ENCODE data around the gene MATR3. TPM values are rescaled to one million over a fixed set of nuclear protein-coding genes. Genes with fewer than 3 reads are reported as not detected.
"Not testable (repeated sequence)": the region's sequence is repeated elsewhere in the genome, so short reads cannot be mapped to it uniquely, and the experiment has no call there.

The MATR3 gene
- total RNA-seq, 4 donors from 2014 or later: 194 to 326 (median 314) TPM

DNA sequence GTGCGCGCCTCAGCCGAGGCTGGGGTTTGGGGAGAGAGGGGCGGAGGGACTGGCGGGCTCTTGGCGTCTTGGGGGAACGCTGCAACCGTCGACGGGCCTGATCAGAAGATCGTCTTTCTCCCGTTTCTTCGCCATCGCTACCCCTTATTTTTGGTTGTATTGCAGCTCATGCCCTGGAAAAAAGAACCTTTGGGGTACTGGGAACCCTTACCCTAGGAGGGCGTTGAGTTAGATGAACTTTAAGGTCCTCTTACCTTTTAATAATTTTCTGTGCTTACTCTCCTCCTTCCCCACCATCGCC is 48.8 kb downstream of the MATR3 start:
- WGBS, 2 donors (ENCODE audit: low coverage in 1 of 2): 0 to 7% methylated on average over 2 to 16 of the region's 16 CpGs
- Histone ChIP-seq H3K9me3 (no peaks in the 10 kb centered on the region), H3K4me3 (peak overlapping the region; percentile 80 to 86), H3K4me1 (peaks cover 3 to 56% (median 7%) of the 10 kb centered on the region in 3 donors), H3K36me3 (peaks cover 0 to 8% of the 10 kb centered on the region in 2 donors), H3K27ac (peak overlapping the region; percentile 93 to 98 (median 98)), H3K27me3 (no peaks in the 10 kb centered on the region)
- TF ChIP-seq EP300 (IDR thresholded peaks at IDR 0.05) (no peak), POLR2AphosphoS5 (IDR thresholded peaks at IDR 0.05) (no peak), CTCF (IDR thresholded peaks at IDR 0.05) (no peak), POLR2A (IDR thresholded peaks at IDR 0.05) (no peak)
- ATAC-seq: no peak

GRCh38 chr5:139343476-139343875 is 49.9 kb downstream of the MATR3 start:
- H3K4me1 ChIP-seq: peaks cover 3 to 64% (median 7%) of the 10 kb centered on the region in 3 donors
- ATAC-seq: no peak
- no peak for TF ChIP-seq POLR2AphosphoS5 (IDR thresholded peaks at IDR 0.05)
- no peak for TF ChIP-seq POLR2A (IDR thresholded peaks at IDR 0.05)
- TF ChIP-seq CTCF (IDR thresholded peaks at IDR 0.05): no peak
- no peak for TF ChIP-seq EP300 (IDR thresholded peaks at IDR 0.05)
- H3K36me3 ChIP-seq: peaks cover 0 to 13% of the 10 kb centered on the region in 2 donors
- no peaks in the 10 kb centered on the region for H3K27me3 ChIP-seq
- H3K9me3 ChIP-seq: no peaks in the 10 kb centered on the region
- WGBS, 2 donors (ENCODE audit: low coverage in 1 of 2): 0 to 77% methylated on average over 1 to 9 of the region's 9 CpGs
- peak overlapping the region in 1 of 2 donors; percentile 80 for H3K4me3 ChIP-seq
- no peak overlapping the region for H3K27ac ChIP-seq

DNA sequence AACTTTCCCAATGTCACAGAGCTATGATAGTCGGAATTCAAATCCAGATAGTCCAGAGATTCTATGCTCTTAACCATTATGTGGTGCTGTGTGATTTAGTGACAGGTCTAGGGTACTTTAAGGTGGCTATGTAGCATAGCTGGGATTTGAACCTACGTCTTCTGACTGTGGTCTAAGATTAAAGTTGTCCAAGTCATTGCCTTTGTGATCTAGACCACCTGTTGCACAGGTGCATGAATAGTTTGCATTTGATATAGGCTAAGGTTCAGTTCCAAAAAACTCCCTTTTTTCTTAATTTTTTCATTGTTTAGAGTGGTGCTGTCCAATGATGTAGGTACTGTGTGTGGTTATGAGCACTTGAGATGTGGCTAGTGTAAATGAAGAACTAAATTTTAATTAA is 50.6 kb downstream of the MATR3 start:
- Histone ChIP-seq H3K4me1 (peaks cover 3 to 71% (median 7%) of the 10 kb centered on the region in 3 donors), H3K27me3 (no peaks in the 10 kb centered on the region), H3K4me3 (peak overlapping the region in 1 of 2 donors; percentile 80), H3K27ac (no peak overlapping the region), H3K36me3 (peaks cover 0 to 13% of the 10 kb centered on the region in 2 donors), H3K9me3 (no peaks in the 10 kb centered on the region)
- no peak for ATAC-seq
- no peak for TF ChIP-seq POLR2AphosphoS5 (IDR thresholded peaks at IDR 0.05)
- no peak for TF ChIP-seq POLR2A (IDR thresholded peaks at IDR 0.05)
- no peak for TF ChIP-seq CTCF (IDR thresholded peaks at IDR 0.05)
- TF ChIP-seq EP300 (IDR thresholded peaks at IDR 0.05): no peak
- WGBS, 2 donors (ENCODE audit: low coverage in 1 of 2): 61 to 83% methylated on average over 2 of the region's 2 CpGs

- WGBS, 2 donors (ENCODE audit: low coverage in 1 of 2): 88 to 93% methylated on average over 6 to 7 of the region's 8 CpGs
- not testable (repeated sequence) for H3K27me3 ChIP-seq, H3K4me3 ChIP-seq, H3K27ac ChIP-seq, ATAC-seq, H3K9me3 ChIP-seq
- Histone ChIP-seq H3K36me3 (peaks cover 0 to 13% of the 10 kb centered on the region in 2 donors), H3K4me1 (peaks cover 3 to 82% (median 7%) of the 10 kb centered on the region in 3 donors)
These were observed 51.9 kb downstream of the MATR3 start for GRCh38 chr5:139345442-139345841.

DNA sequence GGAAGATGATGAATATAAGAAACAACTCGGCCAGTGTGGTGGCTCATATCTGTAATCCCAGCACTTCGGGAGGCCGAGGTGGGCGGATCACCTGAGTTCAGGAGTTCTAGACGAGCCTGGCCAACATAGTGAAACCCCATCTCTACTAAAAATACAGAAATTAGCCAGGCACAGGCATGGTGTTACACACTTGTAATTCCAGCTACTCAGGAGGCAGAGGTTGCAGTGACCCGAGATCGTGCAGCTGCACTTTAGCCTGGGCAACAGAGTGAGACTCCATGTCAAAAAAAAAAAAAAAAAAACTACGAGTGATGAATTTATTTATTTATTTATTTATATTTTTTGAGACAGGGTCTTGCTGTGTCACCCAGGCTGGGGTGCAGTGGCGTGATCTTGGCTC is 54.3 kb downstream of the MATR3 start:
- not testable (repeated sequence) for H3K4me3 ChIP-seq, H3K9me3 ChIP-seq, H3K27ac ChIP-seq, H3K27me3 ChIP-seq, ATAC-seq
- Histone ChIP-seq H3K4me1 (peaks cover 3 to 83% (median 8%) of the 10 kb centered on the region in 3 donors), H3K36me3 (peaks cover 0 to 13% of the 10 kb centered on the region in 2 donors)
- 77 to 94% methylated on average over 6 to 8 of the region's 9 CpGs for WGBS, 2 donors (ENCODE audit: low coverage in 1 of 2)

DNA sequence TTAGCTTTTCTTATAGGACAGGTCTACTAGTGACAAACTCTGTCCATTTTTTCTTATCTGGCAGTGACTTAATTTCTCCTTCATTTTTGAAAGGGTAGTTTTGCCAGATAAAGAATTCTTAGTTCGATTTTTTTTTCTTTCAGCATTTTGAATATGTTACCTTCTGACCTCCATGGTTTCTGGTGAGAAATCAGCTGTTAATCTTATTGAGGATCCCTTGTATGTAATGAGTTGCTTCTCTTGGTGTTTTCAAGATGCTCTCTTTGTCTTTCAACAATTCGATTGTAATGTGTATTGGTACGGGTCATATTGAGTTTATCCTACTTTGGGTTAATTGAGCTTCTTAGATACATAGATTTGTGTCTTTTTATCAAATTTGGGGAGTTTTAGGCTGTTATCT is 60.6 kb downstream of the MATR3 start:
- H3K27ac ChIP-seq: no peak overlapping the region
- no peak for TF ChIP-seq CTCF (IDR thresholded peaks at IDR 0.05)
- no peak for TF ChIP-seq EP300 (IDR thresholded peaks at IDR 0.05)
- TF ChIP-seq POLR2A (IDR thresholded peaks at IDR 0.05): no peak
- TF ChIP-seq POLR2AphosphoS5 (IDR thresholded peaks at IDR 0.05): no peak
- 70% methylated on average over 3 of the region's 3 CpGs; no CpG with 5 or more reads in 1 of the 2 donors for WGBS, 2 donors (ENCODE audit: low coverage in 1 of 2)
- peaks cover 0 to 71% (median 6%) of the 10 kb centered on the region in 3 donors for H3K4me1 ChIP-seq
- no peak for ATAC-seq
- no peak overlapping the region for H3K4me3 ChIP-seq
- H3K27me3 ChIP-seq: no peaks in the 10 kb centered on the region
- H3K36me3 ChIP-seq: peaks cover 0 to 13% of the 10 kb centered on the region in 2 donors
- no peaks in the 10 kb centered on the region for H3K9me3 ChIP-seq

DNA sequence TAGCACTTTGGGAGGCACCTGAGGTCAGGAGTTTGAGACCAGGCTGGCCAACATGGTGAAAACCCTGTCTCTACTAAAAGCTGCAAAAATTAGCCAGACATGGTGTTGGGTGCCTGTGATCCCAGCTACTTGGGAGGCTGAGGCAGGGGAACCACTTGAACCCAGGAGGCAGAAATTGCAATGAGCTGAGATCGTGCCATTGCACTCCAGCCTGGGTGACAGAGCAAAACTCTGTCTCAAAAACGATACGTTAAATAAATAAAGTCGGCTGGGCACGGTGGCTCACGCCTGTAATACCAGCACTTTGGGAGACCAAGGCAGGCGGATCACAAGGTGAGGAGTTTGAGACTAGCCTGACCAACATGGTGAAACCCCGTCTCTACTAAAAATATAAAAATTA is 62.4 kb downstream of the MATR3 start:
- peaks cover 0 to 13% of the 10 kb centered on the region in 2 donors for H3K36me3 ChIP-seq
- 93% methylated on average over 5 to 6 of the region's 8 CpGs for WGBS, 2 donors (ENCODE audit: low coverage in 1 of 2)
- H3K4me3 ChIP-seq, H3K27ac ChIP-seq, ATAC-seq, H3K27me3 ChIP-seq, H3K9me3 ChIP-seq: not testable (repeated sequence)
- peaks cover 0 to 68% (median 6%) of the 10 kb centered on the region in 3 donors for H3K4me1 ChIP-seq

Measured in gastroesophageal sphincter (tissue), 4 donors.